ENCODE measurements around the gene BEAN1. TPM values are rescaled to one million over a fixed set of nuclear protein-coding genes. Genes with fewer than 3 reads are reported as not detected.

Gene BEAN1, protein sequence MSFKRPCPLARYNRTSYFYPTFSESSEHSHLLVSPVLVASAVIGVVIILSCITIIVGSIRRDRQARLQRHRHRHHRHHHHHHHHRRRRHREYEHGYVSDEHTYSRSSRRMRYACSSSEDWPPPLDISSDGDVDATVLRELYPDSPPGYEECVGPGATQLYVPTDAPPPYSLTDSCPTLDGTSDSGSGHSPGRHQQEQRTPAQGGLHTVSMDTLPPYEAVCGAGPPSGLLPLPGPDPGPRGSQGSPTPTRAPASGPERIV
- 1 to 10 TPM; 1.2 to 1.6 TPM for total RNA-seq
- long read RNA-seq, result 0 reads

DNA sequence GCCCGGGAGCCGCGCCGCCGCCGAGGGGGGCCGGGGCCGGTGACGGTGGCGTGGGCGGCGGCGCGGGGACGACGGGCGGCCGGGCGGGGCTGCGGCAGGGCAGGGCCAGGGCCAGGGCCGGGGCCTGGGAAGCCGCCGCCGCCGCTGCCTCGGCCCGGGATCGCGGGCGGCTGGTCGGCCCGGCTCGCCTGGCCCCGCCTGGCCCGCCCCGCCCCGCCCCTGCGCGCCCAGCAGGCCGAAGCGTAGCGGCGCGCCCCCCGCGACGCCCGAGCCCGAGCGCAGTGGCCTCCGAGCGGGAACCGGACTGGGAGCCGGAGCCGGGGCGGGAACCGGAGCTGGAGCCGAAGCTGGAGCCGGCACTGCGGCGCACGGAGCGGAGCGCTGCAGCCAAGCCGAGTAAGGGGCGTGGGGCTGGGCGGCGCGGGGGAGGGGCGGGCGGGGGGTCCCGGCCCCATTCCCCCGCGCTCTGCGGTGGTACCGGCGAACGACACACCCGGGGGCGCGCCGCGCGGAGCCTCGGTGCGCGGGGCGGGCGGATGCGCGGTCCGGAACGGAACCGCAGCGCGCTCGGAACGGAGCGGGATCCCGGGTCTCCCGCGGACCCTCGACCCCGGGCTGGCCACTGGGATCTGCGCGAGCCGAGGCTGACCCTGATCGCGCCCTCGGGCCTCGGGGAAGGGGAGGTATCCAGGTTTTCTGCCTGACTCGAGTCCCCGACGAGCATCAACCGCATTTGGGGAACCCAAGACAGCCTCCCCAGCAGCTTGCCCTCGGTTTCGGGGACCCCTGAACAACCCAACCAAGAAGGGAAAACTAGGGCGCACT lies at the start of gene BEAN1:
Gene BEAN1, plus strand, starts transcription at position 260 of the 825 bp plus-strand sequence. CDS start 10,382 bp downstream, outside the sequence.
- ATAC-seq (peak; percentile 69 to 73), DNase-seq (no peak)
- intact Hi-C loops (cut with DNase I), result no loop called here

DNA sequence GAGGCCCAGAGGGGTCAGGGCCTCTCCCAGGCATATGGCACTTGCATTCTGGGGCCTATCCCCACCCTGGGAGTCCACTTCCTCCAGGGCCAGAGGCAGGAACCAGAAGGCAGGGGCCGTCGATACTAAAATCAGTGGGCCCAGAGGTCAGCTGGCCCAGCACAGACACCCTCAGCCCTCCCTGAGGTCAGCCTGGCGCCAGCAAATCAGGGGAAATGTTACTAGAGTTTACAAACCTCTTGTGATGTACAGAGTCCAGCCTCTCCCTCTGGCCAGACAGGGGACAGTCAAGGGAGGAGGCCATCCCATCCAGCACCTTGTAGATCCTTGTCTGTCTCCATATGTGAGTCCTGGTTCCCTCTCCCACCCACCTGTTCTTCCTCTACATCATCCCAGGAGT lies 49.8 kb upstream of the BEAN1 start:
- DNase-seq (no peak), ATAC-seq (no peak)
- intact Hi-C loops (cut with DNase I), result no loop called here

DNA sequence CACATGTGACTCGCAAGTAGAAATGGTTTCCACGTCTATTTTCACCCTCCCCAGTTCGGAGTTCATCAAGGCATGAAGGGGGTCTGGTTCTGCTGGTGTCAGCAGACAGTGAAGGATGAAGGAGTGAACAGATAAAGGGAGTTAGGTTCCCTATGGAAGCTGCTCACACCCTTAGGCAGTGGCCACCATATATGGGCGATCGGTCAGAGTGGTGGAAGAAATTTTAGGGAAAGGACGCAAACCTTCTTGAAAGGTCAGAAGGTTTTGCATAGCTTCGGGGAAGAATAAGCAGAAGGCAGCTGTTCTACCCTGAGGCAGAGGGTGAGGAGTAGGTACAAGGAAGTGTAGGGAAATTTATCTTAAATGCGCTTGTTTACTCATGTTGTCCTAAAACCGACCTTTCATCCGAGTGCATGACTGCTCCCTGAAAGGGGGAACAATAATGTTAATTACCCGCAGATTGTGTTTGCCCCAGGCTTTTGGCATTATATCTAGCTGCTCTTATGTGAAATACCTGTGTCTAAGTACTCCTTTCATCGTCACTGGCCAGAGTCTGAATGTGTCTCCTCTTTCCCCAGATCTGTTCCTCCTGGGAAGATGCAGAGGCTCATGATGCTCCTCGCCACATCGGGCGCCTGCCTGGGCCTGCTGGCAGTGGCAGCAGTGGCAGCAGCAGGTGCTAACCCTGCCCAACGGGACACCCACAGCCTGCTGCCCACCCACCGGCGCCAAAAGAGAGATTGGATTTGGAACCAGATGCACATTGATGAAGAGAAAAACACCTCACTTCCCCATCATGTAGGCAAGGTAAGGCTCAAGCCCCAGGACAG lies 48.1 kb upstream of the BEAN1 start:
- DNase-seq (no peak), ATAC-seq (no peak)
- intact Hi-C loops (cut with DNase I), result no loop called here

DNA sequence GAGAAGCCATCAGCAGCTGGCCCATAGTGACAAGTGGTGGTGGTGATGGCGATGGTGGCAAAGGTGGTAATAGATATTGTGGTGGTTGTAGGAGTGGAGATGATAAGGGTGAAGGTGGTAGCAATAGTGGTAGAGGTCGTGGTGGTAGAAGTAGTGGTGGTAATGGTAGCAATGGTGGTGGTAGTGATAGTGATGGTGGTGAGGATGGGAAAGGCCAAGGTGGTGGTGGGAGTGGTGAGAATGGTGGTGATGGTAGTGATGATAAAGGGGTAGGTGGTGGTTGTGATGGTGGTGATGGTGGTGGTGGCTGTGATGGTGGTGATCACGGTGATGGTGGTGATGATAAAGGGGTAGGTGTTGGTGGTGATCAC lies 47.5 kb upstream of the BEAN1 start:
- intact Hi-C loops (cut with DNase I), result no loop called here
- no peak for DNase-seq
- no peak for ATAC-seq

DNA sequence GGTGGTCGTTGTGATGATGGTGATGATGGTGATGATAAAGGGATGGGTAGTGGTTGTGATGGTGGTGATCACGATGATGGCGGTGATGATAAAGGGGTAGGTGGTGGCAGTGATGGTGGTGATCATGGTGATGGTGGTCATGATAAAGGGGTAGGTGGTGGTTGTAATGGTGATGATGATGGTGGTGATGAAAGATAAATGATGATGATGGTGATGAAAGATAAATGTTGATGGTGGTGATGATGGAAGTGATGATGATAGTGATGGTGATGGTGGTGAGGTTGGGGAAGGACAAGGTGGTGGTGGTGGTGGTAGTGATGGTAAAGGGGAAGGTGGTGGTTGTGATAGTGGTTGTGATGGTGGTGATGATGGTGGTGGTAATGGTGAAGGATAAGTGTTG lies 46.7 kb upstream of the BEAN1 start:
- ATAC-seq (no peak), DNase-seq (no peak)
- intact Hi-C loops (cut with DNase I), result no loop called here

DNA sequence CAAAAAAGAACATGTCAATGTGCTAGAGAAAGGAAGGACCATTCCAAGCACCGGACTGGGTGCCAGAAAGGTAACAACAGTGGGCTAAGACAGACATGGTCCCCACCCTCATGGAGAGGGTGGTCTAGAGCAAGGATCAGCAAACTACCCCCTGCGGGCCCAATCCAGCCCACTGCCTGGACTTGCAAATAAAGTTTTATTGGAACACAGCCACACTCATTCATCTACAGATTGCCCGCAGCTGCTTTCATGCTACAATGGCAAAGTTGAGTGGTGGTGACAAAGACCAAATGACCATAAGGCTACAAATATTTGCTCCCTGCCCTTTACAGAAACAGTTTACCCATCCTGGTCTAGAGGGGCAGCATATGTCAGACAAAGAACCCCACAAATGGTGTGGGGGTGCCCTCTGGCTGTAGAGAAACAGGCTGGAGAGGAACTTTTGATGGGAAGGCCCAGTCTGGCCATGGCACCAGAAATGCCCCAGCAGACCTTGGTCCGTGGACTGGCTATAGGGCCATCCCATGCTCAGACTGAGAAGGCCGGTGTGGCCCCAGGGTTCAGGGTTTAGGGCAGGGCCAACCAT lies 45.4 kb upstream of the BEAN1 start:
- peak in 1 of 2 donors; percentile 6 for ATAC-seq
- intact Hi-C loops (cut with DNase I), result no loop called here
- no peak for DNase-seq

DNA sequence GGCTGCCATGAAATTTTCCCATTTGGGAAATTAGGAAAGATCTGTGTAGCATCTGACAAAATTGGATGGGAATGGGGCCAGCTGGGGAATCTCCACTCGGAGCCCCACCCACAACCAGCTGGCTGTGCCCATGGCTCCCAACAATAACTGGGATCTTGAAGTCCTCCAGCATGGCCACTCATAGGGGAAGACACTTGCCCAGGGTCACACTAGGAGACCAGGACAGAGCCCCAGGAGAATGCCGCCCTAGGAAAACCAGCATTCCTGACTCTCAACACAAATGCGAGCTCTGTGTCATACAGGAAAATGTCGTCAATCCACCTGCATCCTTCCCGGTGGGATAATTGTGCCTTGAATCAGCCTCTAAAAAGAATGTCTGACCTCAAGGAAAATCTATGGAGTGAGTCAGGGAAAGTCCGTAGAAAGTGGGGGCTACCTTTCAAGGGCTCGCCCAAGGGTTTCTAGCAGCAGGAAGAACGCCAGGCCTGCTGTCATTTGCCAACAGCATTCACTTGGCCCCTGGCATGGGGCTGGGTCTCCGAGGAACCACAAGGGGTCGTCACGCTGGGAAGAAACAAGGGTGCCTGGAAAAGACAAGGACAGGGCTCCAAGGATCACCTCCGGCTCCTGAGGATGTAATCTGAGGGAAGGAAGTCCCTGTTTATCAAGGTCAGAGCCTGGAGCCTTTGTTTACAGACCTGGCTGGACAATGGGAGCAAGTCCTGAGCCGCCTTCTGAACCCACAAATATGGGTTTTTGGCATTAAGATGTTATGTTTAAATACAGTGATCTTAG lies 44.7 kb upstream of the BEAN1 start:
- intact Hi-C loops (cut with DNase I), result no loop called here
- ATAC-seq (peak; percentile 58 to 69), DNase-seq (peak; percentile 55)

DNA sequence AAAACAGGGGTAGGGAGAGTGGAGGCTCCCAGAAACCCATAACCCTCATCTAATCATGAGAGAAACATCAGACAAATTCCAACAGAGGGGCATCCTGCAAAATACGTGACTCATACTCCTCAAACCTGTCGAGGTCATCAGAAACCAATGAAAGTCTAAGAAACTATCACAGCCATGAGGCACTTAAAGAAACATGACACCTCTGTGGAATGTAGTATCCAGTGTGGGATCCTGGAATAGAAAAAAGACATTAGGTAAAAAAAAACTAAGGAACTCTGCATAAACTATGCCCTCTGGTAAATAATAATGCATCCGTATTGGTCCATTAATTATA lies 44.2 kb upstream of the BEAN1 start:
- intact Hi-C loops (cut with DNase I), result no loop called here
- no peak for DNase-seq
- ATAC-seq, result peak; percentile 35 to 60

DNA sequence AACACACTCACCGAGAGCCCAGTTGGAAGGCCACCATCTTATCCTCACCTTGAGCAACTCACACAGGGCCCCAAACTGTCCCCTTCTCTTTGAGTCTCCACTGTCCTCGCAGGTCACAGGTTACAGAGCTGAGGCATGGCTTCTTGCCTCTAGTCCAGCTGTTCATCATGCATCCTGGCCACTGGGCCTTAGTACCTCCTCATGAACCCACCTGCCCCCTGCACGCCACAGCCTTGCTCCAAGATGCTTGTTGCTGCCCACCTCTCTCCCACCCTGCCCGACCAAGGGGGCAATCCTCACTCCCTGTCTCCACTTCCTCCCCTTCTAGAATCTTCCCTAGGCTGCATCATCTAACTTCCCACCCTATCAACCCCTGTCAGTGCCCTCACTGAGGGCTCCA lies 43.5 kb upstream of the BEAN1 start:
- no peak for DNase-seq
- ATAC-seq, result no peak
- intact Hi-C loops (cut with DNase I), result no loop called here

DNA sequence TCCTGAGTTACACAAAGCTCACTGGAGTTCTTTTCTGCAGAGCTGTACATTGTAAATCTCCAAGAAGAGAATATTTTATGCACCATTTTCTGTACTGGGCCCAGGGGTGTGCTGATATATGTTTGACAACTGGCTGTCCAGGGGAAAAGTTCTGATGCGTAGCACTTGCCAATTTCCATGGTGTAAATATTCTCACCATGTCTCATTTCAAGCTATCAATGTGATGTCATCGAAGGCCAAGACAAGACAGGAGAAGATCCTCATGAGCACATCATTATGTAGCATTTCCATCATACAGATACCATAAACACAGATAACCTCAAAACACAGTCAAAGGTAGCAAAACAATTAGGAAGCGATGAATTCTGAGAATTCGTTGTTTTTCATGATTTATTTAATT lies 41.7 kb upstream of the BEAN1 start:
- ATAC-seq (no peak), DNase-seq (no peak)
- intact Hi-C loops (cut with DNase I), result no loop called here

DNA sequence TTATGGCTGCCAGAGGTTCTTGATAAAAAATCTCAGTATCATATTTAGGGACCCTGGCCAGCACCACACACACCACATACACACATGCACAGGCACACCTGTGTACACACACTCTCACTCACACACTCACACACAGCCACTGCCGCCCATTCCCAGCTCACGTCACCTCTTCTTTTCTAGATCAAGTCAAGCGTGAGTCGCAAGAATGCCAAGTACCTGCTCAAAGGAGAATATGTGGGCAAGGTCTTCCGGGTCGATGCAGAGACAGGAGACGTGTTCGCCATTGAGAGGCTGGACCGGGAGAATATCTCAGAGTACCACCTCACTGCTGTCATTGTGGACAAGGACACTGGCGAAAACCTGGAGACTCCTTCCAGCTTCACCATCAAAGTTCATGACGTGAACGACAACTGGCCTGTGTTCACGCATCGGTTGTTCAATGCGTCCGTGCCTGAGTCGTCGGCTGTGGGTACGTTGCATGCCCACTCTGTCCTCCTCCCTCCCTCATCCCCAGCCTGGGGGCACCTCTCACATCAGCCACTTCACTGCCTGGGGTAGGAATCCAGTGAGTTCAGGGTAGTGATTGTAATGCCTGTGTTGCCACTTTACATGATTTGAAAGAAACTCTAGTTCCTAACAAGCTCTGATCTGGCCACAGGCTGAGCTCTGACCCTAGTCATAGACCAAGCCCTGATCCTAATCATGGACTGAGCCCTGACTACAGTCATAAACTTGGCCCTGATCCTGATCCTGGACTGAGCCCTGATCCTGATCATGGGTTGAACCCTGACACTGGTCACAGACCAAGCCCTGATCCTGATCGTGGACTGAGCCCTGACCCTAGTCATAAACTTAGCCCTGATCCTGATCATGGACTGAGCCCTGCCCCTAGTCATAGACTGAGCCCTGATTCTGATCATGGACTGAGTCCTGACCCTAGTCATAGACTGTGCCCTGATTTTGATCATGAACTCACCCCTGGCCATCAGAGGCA lies 40.2 kb upstream of the BEAN1 start:
- DNase-seq, result no peak
- intact Hi-C loops (cut with DNase I), result no loop called here
- ATAC-seq, result no peak

DNA sequence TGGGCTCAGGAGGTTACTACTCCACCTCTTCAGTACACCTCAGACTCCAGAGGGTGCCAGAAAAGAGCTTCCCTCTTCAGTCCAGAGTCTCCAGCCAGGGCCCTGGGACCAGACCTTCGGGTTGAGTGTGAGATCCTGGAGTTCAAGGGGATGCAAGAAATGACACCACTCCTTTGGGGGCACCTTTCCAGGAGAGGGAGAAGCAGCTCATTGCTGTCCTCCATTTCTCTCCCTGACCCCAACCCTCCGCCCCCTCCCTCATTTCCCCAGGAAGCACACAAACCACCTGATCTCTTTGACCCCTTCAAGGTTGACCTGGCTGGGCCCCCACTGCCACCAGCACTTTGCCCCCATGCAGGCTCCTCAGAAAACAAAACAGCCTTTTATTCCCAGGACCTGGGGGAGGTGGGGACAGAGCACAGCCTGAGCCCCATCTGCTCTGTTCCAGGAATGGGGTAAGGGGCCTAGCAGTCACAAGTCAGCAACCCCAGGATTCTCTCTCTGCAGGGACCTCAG lies 39.2 kb upstream of the BEAN1 start:
- DNase-seq (no peak), ATAC-seq (no peak)
- intact Hi-C loops (cut with DNase I), result no loop called here

DNA sequence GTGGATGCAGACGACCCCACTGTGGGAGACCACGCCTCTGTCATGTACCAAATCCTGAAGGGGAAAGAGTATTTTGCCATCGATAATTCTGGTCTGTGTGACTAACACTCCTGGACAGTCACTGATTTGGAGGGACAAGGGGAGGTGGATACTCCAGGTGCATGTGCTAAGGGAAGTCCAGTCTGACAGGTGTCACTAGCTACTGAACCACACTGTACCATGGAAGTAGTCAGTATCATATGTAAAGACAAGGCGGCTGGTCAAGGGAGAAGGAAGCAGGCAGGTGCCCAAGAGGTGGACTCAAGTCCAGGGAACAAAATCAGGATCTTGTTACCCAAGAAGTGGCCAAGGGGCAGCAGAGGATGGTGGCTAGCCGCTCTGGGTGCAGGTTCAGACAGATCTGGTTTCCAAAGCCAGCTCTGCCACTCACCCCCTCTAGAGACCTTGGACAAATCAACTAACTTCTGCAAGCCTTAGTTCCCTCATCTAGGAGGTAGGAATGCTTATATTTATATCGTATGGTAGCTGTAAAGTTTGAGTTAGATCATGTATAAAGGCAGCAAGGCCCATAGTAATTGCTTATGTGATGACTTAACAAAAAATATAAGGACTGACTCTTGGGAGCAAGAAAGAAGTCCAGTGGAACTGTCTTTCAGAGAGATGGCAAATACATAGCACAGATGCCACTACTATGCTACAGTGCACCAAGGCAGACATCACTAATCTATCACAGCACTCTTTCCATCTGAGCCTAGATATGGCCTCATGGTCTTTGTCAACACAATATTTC lies 38.5 kb upstream of the BEAN1 start:
- no peak for DNase-seq
- ATAC-seq, result no peak
- intact Hi-C loops (cut with DNase I), result no loop called here

DNA sequence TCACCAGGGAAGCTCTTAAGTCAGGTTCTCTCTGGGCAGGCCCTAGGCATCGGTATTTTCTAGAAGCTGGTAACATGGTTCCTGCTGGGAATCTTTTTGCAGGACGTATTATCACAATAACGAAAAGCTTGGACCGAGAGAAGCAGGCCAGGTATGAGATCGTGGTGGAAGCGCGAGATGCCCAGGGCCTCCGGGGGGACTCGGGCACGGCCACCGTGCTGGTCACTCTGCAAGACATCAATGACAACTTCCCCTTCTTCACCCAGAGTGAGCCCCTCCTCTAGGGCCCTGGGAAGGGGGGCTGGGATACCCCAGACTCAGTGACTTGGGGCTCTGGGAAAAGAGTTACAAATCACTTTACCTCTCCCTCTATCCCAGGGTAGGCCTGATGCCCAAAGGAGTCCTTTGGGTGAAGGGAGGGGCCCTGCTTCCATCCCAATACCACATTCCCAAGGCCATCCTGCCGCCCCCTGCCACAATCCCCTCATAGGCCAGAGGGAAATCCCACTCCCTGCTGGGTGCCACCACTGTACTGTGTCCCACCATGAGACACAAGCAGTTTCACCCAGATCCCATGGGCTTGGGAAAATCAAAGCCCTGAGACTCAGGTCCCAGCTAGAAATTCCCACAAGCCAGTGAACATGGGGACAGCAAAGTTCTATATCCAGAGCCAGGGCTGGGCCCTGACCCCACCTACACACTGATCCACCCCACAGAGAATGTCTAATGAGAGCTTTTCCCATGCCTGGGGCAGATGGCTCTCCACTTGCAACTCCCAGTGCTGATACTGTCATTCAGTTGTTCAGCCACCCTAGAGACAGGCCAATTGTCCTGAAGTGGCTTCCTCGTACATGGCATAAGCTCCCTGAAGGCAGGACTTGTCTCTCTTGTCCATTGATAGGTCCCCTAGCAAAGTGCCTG lies 37.6 kb upstream of the BEAN1 start:
- ATAC-seq (no peak), DNase-seq (no peak)
- intact Hi-C loops (cut with DNase I), result no loop called here

DNA sequence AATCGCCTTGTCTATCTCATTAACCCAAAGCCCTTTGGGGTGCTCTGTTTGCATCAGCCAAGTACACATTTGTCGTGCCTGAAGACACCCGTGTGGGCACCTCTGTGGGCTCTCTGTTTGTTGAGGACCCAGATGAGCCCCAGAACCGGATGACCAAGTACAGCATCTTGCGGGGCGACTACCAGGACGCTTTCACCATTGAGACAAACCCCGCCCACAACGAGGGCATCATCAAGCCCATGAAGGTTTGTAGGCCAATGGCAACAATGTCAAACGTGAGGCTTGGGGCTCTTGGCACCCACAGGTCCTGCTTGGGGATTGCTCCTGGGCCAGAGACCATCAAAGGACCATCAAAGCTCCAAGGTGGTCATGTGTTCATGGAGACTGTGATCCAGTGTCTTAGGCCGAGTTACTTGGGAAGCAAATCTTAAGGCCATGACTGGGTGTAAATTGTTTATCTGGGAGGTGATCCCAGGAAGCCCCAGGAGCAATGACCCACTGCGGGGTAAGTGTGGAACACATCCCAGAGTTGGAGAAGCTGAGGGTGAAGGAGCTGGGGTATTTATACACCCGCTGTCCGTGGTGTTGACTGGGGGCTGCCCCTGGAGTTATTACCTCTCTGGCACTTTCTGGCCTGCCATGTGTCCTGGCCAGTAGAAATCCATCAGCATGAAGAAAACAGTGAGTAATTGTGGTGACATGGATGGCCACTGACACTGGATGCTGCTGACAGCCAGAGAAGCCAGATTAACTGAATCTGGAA lies 36.6 kb upstream of the BEAN1 start:
- ATAC-seq (no peak), DNase-seq (no peak)
- intact Hi-C loops (cut with DNase I), result no loop called here
